A549 (cell line): ENCODE results near the gene CLCA2.

ENCODE experiments used
- CEBPB ChIP-seq, 2 experiments: fragments of >200 bp in 1 of 2; sonication (Bioruptor Twin) in 1 of 2; formaldehyde crosslinking in 1 of 2; IDR thresholded peaks; 2 replicates each; pipeline ENCODE4 v1.6.1; 2012 to 2016
- CTCF ChIP-seq: fragments of >200 bp; sonication (Bioruptor Twin); formaldehyde crosslinking; IDR thresholded peaks from 3 replicates; pipeline ENCODE4 v1.5.1; 2016
- EHMT2 ChIP-seq: fragments of 200-600 bp; sonication (generic); IDR thresholded peaks from 2 replicates; pipeline ENCODE4 v1.6.1; 2016; ENCODE audit warnings: antibody characterized with exemption, low read depth, mild to moderate bottlenecking, moderate library complexity
- ELK1 ChIP-seq: fragments of 150-350 bp; IDR thresholded peaks from 2 replicates; pipeline ENCODE4 v1.6.1; 2014; ENCODE audit warnings: low read depth, mild to moderate bottlenecking, low read length
- EP300 ChIP-seq, 2 experiments: fragments of >200 bp; sonication (Bioruptor Twin); formaldehyde crosslinking; IDR thresholded peaks; 2 replicates in 1 of 2; 3 replicates in 1 of 2; pipeline ENCODE4 v1.6.1; 2016 to 2017
- JUN ChIP-seq, 2 experiments: fragments of >200 bp; sonication (Bioruptor Twin); formaldehyde crosslinking; IDR thresholded peaks; 2 replicates in 1 of 2; 3 replicates in 1 of 2; pipeline ENCODE4 v1.6.1; 2016 to 2017
- NR3C1 ChIP-seq: fragments of >200 bp; sonication (Bioruptor Twin); formaldehyde crosslinking; IDR thresholded peaks from 3 replicates; pipeline ENCODE4 v1.6.1; 2017
- POLR2A ChIP-seq: IDR thresholded peaks from 2 replicates; pipeline ENCODE4 v1.6.1; 2012; ENCODE audit warnings: mild to moderate bottlenecking, low read length
- RAD21 ChIP-seq, 2 experiments: fragments of >200 bp in 1 of 2; sonication (Bioruptor Twin) in 1 of 2; formaldehyde crosslinking in 1 of 2; IDR thresholded peaks in 1 of 2; conservative IDR thresholded peaks in 1 of 2; 2 replicates in 1 of 2; 3 replicates in 1 of 2; pipeline ENCODE4 v1.6.1; 2012 to 2018; ENCODE audit warnings: inconsistent platforms in 1 of 2
- RCOR1 ChIP-seq: fragments of 150-350 bp; IDR thresholded peaks from 2 replicates; pipeline ENCODE4 v1.6.1; 2014; ENCODE audit warnings: antibody characterized with exemption, low read length, low read depth
- REST ChIP-seq: fragments of 200-600 bp; sonication (generic); IDR thresholded peaks from 2 replicates; pipeline ENCODE4 v1.6.1; 2016; ENCODE audit warnings: antibody characterized with exemption, mild to moderate bottlenecking, moderate library complexity
- RFX5 ChIP-seq: fragments of 450-650 bp; IDR thresholded peaks from 2 replicates; pipeline ENCODE4 v1.7.1; 2014; ENCODE audit warnings: antibody characterized with exemption, mild to moderate bottlenecking, moderate library complexity
- RNF2 ChIP-seq: fragments of 200-600 bp; sonication (generic); IDR thresholded peaks from 2 replicates; pipeline ENCODE4 v1.6.1; 2016; ENCODE audit warnings: low read depth, mild to moderate bottlenecking, antibody characterized with exemption, moderate library complexity, borderline replicate concordance
- USF2 ChIP-seq: fragments of 450-650 bp; IDR thresholded peaks from 2 replicates; pipeline ENCODE4 v1.6.1; 2014; ENCODE audit warnings: antibody characterized with exemption

- TF ChIP-seq CTCF, result no peak
- no peak for TF ChIP-seq EP300 (IDR thresholded peaks at IDR 0.05)
- no peak for TF ChIP-seq EHMT2
- no peak for TF ChIP-seq NR3C1
- no peak for TF ChIP-seq RFX5
- no peak for TF ChIP-seq RNF2
- no peak for TF ChIP-seq USF2
- TF ChIP-seq POLR2A, result no peak
- no peak for TF ChIP-seq JUN (IDR thresholded peaks at IDR 0.05)
- TF ChIP-seq CEBPB (IDR thresholded peaks at IDR 0.05), result no peak
- no peak for TF ChIP-seq RAD21 (conservative IDR thresholded peaks at IDR 0.05 in 1 of 2, IDR thresholded peaks at IDR 0.05 in 1 of 2)
- TF ChIP-seq REST, result no peak
- TF ChIP-seq ELK1, result no peak
- no peak for TF ChIP-seq RCOR1
Measured at GRCh38 chr1:86450847-86451246, 26.9 kb downstream of the CLCA2 start.
